ENCODE data around the gene LMBRD1.

GRCh38 chr6:69820438-69820837 lies 23.6 kb upstream of the LMBRD1 start:
- TF ChIP-seq CTCF (conservative IDR thresholded peaks at IDR 0.05): no peak
- TF ChIP-seq ZFX (IDR thresholded peaks at IDR 0.05): no peak

Data from C4-2B (cell line).